IMR-90 (cell line): Measurements from ENCODE around the gene APCDD1. TPM values are rescaled to one million over a fixed set of nuclear protein-coding genes. Genes with fewer than 3 reads are reported as not detected.

Source experiments
- ATAC-seq: fragments of 200-7000 bp; cut with Tn5 transposase; 2 replicates; pipeline ENCODE4 v1.9.1; 2020; ENCODE audit warnings: low read depth, mild to moderate bottlenecking, moderate library complexity
- BruUV-seq: library from RNA; stranded (reverse); fragments of 400-500 nt; replicated peaks from 2 replicates; lab custom pipeline; 2021; lab: Mats Ljungman, UMichigan
- CTCF ChIA-PET: fragments of 300-600 bp; formaldehyde crosslinking; extraction: SDS; loops from one replicate; lab custom pipeline; 2021; ENCODE audit warnings: antibody characterized with exemption; lab: Yijun Ruan, JAX
- POLR2A ChIA-PET: fragments of 300-600 bp; sonication (Branson Sonifier 250); formaldehyde crosslinking; loops from one replicate; lab custom pipeline; 2022; ENCODE audit warnings: antibody characterized with exemption; ENCODE audit not compliant: unreplicated experiment; lab: Charles Lee
- DNase-seq: peaks from one replicate; pipeline ENCODE4 v3.0.0; 2013
- H2AFZ ChIP-seq: replicated peaks from 2 replicates; pipeline ENCODE3; 2013; ENCODE audit warnings: low read length, mild to moderate bottlenecking; ENCODE audit not compliant: poor library complexity
- H2AK5ac ChIP-seq: 2 replicates; pipeline ENCODE4 v1.6.1; 2013; ENCODE audit warnings: low read depth, low read length, inconsistent platforms
- H2AK9ac ChIP-seq: replicated peaks from 2 replicates; pipeline ENCODE3; 2013; ENCODE audit warnings: mild to moderate bottlenecking, low read depth, low read length, moderate library complexity; ENCODE audit not compliant: poor library complexity
- H2BK120ac ChIP-seq: 2 replicates; pipeline ENCODE4 v1.6.1; 2013; ENCODE audit warnings: low read depth, low read length, inconsistent platforms
- H2BK15ac ChIP-seq: 3 replicates; pipeline ENCODE4 v1.6.1; 2013; ENCODE audit warnings: low read depth, low read length, inconsistent platforms
- H2BK20ac ChIP-seq: 2 replicates; pipeline ENCODE4 v1.6.1; 2013; ENCODE audit warnings: low read depth, mild to moderate bottlenecking, inconsistent platforms, low read length, moderate library complexity
- H2BK5ac ChIP-seq: 2 replicates; pipeline ENCODE4 v1.6.1; 2013; ENCODE audit warnings: mild to moderate bottlenecking, low read depth, low read length, inconsistent platforms; ENCODE audit not compliant: poor library complexity, severe bottlenecking
- H3K14ac ChIP-seq: replicated peaks from 2 replicates; pipeline ENCODE4 v1.6.1; 2013; ENCODE audit warnings: low read depth, low read length, inconsistent platforms
- H3K18ac ChIP-seq: 2 replicates; pipeline ENCODE4 v1.6.1; 2013; ENCODE audit warnings: low read depth, low read length, control low read depth
- H3K23ac ChIP-seq: 2 replicates; pipeline ENCODE4 v1.6.1; 2013; ENCODE audit warnings: low read depth, low read length, inconsistent platforms
- H3K27ac ChIP-seq: 2 replicates; pipeline ENCODE4 v1.5.1; 2013; ENCODE audit warnings: mild to moderate bottlenecking, control low read depth, low read length; ENCODE audit not compliant: insufficient read depth
- H3K27me3 ChIP-seq: 2 replicates; pipeline ENCODE4 v1.6.1; 2013; ENCODE audit warnings: low read length; ENCODE audit not compliant: control insufficient read depth, insufficient read depth
- H3K36me3 ChIP-seq: 2 replicates; pipeline ENCODE4 v1.6.1; 2013; ENCODE audit warnings: low read length, mixed read lengths; ENCODE audit not compliant: control insufficient read depth, insufficient read depth
- H3K4ac ChIP-seq: 2 replicates; pipeline ENCODE4 v1.6.1; 2013; ENCODE audit warnings: low read depth, low read length, inconsistent platforms
- H3K4me1 ChIP-seq: 2 replicates; pipeline ENCODE4 v1.6.1; 2013; ENCODE audit warnings: low read length, mixed read lengths; ENCODE audit not compliant: control insufficient read depth, insufficient read depth
- H3K4me2 ChIP-seq: 2 replicates; pipeline ENCODE4 v1.6.1; 2013; ENCODE audit warnings: low read depth, mild to moderate bottlenecking, control low read depth, low read length, moderate library complexity
- H3K4me3 ChIP-seq: 2 replicates; pipeline ENCODE4 v1.5.1; 2013; ENCODE audit warnings: low read depth, mild to moderate bottlenecking, control low read depth, low read length, moderate library complexity; ENCODE audit not compliant: insufficient read depth
- H3K56ac ChIP-seq: 2 replicates; pipeline ENCODE4 v1.6.1; 2013; ENCODE audit warnings: low read length, inconsistent platforms; ENCODE audit not compliant: insufficient read depth; ENCODE audit errors: extremely low read depth
- H3K79me1 ChIP-seq, 2 experiments: 2 replicates each; pipeline ENCODE4 v1.6.1; 2013; ENCODE audit warnings: low read length in 2 of 2, inconsistent platforms in 1 of 2, low read depth in 1 of 2
- H3K9ac ChIP-seq: 2 replicates; pipeline ENCODE4 v1.6.1; 2013; ENCODE audit warnings: low read depth, low read length, control low read depth
- H3K9me1 ChIP-seq: 2 replicates; pipeline ENCODE4 v1.6.1; 2013; ENCODE audit warnings: low read length, inconsistent platforms; ENCODE audit not compliant: insufficient read depth
- H3K9me3 ChIP-seq: 2 replicates; pipeline ENCODE4 v1.6.1; 2013; ENCODE audit warnings: low read length; ENCODE audit not compliant: control insufficient read depth, insufficient read depth
- H4K20me1 ChIP-seq: 2 replicates; pipeline ENCODE4 v1.6.1; 2013; ENCODE audit warnings: low read length, inconsistent platforms; ENCODE audit not compliant: insufficient read depth
- H4K5ac ChIP-seq: 2 replicates; pipeline ENCODE4 v1.6.1; 2013; ENCODE audit warnings: mild to moderate bottlenecking, low read depth, low read length, control low read depth
- H4K8ac ChIP-seq, 2 experiments: 2 replicates each; pipeline ENCODE4 v1.6.1; 2013; ENCODE audit warnings: low read depth in 2 of 2, low read length in 2 of 2, control low read depth in 1 of 2, inconsistent platforms in 1 of 2
- H4K91ac ChIP-seq: 2 replicates; pipeline ENCODE4 v1.6.1; 2013; ENCODE audit warnings: low read depth, low read length, inconsistent platforms; ENCODE audit not compliant: insufficient read depth
- BHLHE40 ChIP-seq: fragments of 150-350 bp; IDR thresholded peaks from 2 replicates; pipeline ENCODE4 v1.6.1; 2016; ENCODE audit warnings: mild to moderate bottlenecking, low read depth, low read length
- MAZ ChIP-seq: IDR thresholded peaks from 2 replicates; pipeline ENCODE4 v1.6.1; 2012; ENCODE audit warnings: low read depth, mild to moderate bottlenecking, low read length, improper control_type of control experiment, moderate library complexity, borderline replicate concordance
- POLR2A ChIP-seq: IDR thresholded peaks from 2 replicates; pipeline ENCODE4 v1.6.1; 2012; ENCODE audit warnings: mild to moderate bottlenecking, low read depth, low read length
- RAD21 ChIP-seq: IDR thresholded peaks from 2 replicates; pipeline ENCODE4 v1.6.1; 2012; ENCODE audit warnings: low read length, improper control_type of control experiment
- RCOR1 ChIP-seq: IDR thresholded peaks from 2 replicates; pipeline ENCODE4 v1.6.1; 2012; ENCODE audit warnings: mild to moderate bottlenecking, low read length, improper control_type of control experiment; ENCODE audit not compliant: insufficient replicate concordance
- SMC3 ChIP-seq: fragments of 150-350 bp; IDR thresholded peaks from 2 replicates; pipeline ENCODE4 v1.6.1; 2016; ENCODE audit warnings: low read depth, mild to moderate bottlenecking, antibody characterized with exemption, low read length, moderate library complexity
- WGBS, 2 experiments: methylation state at CpG; one replicate each; pipeline versions ENCODE4 v1.1.5 to v1.1.7; 2013; ENCODE audit warnings: missing lambda C conversion rate in 2 of 2; ENCODE audit not compliant: insufficient read length in 1 of 2; ENCODE audit errors: extremely low coverage in 2 of 2; 5-methylcytosine and 5-hydroxymethylcytosine counted together
- dilution Hi-C: fragments of 300-500 bp; cut with HindIII; formaldehyde crosslinking; loops from one replicate; pipeline ENCODE4 v1.14.3; 2018; ENCODE audit warnings: low sequenced_read_pairs; ENCODE audit not compliant: unreplicated experiment
- in situ Hi-C: fragments of 300-500 bp; cut with MboI; formaldehyde crosslinking; loops from 3 replicates; pipeline ENCODE4 v1.14.3; 2019; ENCODE audit warnings: low sequenced_read_pairs, inconsistent platforms, mixed read lengths
- intact Hi-C: fragments of 100-400 bp; cut with micrococcal nuclease; formaldehyde crosslinking; loops from 2 replicates; pipeline ENCODE4 v1.10.0; 2022
- polyA plus RNA-seq, 3 experiments: library from polyadenylated mRNA; depleted of rRNA; stranded (reverse); fragments of >200 nt; gene quantifications; 2 replicates each; pipeline ENCODE4 v1.2.3, GENCODE V29; 2012; ENCODE audit warnings: low replicate concordance in 1 of 3
- total RNA-seq: library from RNA; depleted of rRNA; stranded (reverse); fragments of >200 nt; gene quantifications from 2 replicates; pipeline ENCODE4 v1.2.3, GENCODE V29; 2012
- TF ChIP-seq, protein P1 (sequence below): fragments of 150-350 bp; IDR thresholded peaks from 2 replicates; pipeline ENCODE4 v1.6.1; 2016; ENCODE audit warnings: low read depth, mild to moderate bottlenecking, low read length, moderate library complexity, borderline replicate concordance
- TF ChIP-seq, protein P2 (sequence below): conservative IDR thresholded peaks from 2 replicates; pipeline ENCODE4 v1.5.1; 2012; ENCODE audit warnings: mild to moderate bottlenecking, low read depth, low read length, improper control_type of control experiment

Gene APCDD1
- total and polyA plus RNA-seq, 2 of the 4 experiments (the other 2 are of a cell fraction): 1.1 to 2.2 TPM

GRCh38 chr18:10465174-10465939, 10.9 kb downstream of the APCDD1 start:
- Histone ChIP-seq H2AFZ (no peak overlapping the region), H3K27me3 (peaks cover 4% of the 10 kb centered on the region), H3K27ac (no peak overlapping the region), H3K9me3 (no peaks in the 10 kb centered on the region), H3K4me1 (peaks cover 4% of the 10 kb centered on the region; the same call in 1 of the 2 replicates), H4K20me1 (no peaks in the 10 kb centered on the region), H4K91ac (no peak overlapping the region), H2BK5ac (no peak overlapping the region), H3K18ac (no peak overlapping the region), H2BK15ac (no peak overlapping the region), H3K23ac (no peak overlapping the region), H3K9me1 (peaks cover 7% of the 10 kb centered on the region; the same call in 1 of the 2 replicates), H3K56ac (no peak overlapping the region), H2AK9ac (no peak overlapping the region), H3K36me3 (no peaks in the 10 kb centered on the region), H3K4ac (no peak overlapping the region), H2AK5ac (no peak overlapping the region), H2BK120ac (no peak overlapping the region), H3K9ac (no peak overlapping the region), H2BK20ac (no peak overlapping the region), H4K5ac (no peak overlapping the region), H3K4me3 (no peak overlapping the region), H3K14ac (no peak overlapping the region), H3K4me2 (no peak overlapping the region), H3K79me1 (no peaks in the 10 kb centered on the region), H4K8ac (no peak overlapping the region)
- WGBS, 2 experiments: 17% methylated on average over 3 of the region's 9 CpGs; no CpG with 5 or more reads in 1 of the 2 experiments
- ChIA-PET CTCF (no interaction called here), POLR2A (no interaction called here)
- no TSS peak for BruUV-seq
- no peak for DNase-seq
- no peak for ATAC-seq
- in situ Hi-C loops: no loop called here
- intact Hi-C loops: no loop called here
- dilution Hi-C loops: no loop called here
- TF ChIP-seq, protein P1, sequence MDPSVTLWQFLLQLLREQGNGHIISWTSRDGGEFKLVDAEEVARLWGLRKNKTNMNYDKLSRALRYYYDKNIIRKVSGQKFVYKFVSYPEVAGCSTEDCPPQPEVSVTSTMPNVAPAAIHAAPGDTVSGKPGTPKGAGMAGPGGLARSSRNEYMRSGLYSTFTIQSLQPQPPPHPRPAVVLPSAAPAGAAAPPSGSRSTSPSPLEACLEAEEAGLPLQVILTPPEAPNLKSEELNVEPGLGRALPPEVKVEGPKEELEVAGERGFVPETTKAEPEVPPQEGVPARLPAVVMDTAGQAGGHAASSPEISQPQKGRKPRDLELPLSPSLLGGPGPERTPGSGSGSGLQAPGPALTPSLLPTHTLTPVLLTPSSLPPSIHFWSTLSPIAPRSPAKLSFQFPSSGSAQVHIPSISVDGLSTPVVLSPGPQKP: no peak
- TF ChIP-seq BHLHE40: no peak
- no peak for TF ChIP-seq SMC3
- no peak for TF ChIP-seq POLR2A
- TF ChIP-seq RCOR1: no peak
- TF ChIP-seq, protein P2, sequence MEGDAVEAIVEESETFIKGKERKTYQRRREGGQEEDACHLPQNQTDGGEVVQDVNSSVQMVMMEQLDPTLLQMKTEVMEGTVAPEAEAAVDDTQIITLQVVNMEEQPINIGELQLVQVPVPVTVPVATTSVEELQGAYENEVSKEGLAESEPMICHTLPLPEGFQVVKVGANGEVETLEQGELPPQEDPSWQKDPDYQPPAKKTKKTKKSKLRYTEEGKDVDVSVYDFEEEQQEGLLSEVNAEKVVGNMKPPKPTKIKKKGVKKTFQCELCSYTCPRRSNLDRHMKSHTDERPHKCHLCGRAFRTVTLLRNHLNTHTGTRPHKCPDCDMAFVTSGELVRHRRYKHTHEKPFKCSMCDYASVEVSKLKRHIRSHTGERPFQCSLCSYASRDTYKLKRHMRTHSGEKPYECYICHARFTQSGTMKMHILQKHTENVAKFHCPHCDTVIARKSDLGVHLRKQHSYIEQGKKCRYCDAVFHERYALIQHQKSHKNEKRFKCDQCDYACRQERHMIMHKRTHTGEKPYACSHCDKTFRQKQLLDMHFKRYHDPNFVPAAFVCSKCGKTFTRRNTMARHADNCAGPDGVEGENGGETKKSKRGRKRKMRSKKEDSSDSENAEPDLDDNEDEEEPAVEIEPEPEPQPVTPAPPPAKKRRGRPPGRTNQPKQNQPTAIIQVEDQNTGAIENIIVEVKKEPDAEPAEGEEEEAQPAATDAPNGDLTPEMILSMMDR: no peak
- TF ChIP-seq MAZ: no peak
- no peak for TF ChIP-seq RAD21
